A673 (cell line): Measurements from ENCODE around the gene CCDC77. TPM values are rescaled to one million over a fixed set of nuclear protein-coding genes. Genes with fewer than 3 reads are reported as not detected.

ENCODE experiments used
- BruUV-seq: library from RNA; stranded (reverse); fragments of 400-500 nt; replicated peaks from 2 replicates; lab custom pipeline; 2021; lab: Mats Ljungman, UMichigan
- CTCF ChIA-PET: fragments of 300-600 bp; sonication (Branson Sonifier 250); formaldehyde crosslinking; loops from one replicate; lab custom pipeline; 2022; ENCODE audit warnings: antibody characterized with exemption; lab: Charles Lee
- POLR2A ChIA-PET: fragments of 300-600 bp; sonication (Branson Sonifier 250); formaldehyde crosslinking; loops from one replicate; lab custom pipeline; 2022; ENCODE audit warnings: antibody characterized with exemption; ENCODE audit not compliant: low non-redundant PET; lab: Charles Lee
- DNase-seq: peaks from one replicate; pipeline ENCODE4 v3.0.0-alpha.2; 2015; ENCODE audit warnings: low spot score
- H3K27ac ChIP-seq: fragments of 200-600 bp; sonication (generic); 2 replicates; pipeline ENCODE4 v1.5.1; 2016; ENCODE audit warnings: mixed run types, low read depth, mild to moderate bottlenecking, mixed read lengths, antibody characterized with exemption, low read length; ENCODE audit not compliant: poor library complexity, severe bottlenecking
- H3K27me3 ChIP-seq: fragments of 200-600 bp; sonication (generic); replicated peaks from 2 replicates; pipeline ENCODE4 v1.6.1; 2017; ENCODE audit warnings: mixed run types, low read depth, mild to moderate bottlenecking, mixed read lengths, antibody characterized with exemption, low read length; ENCODE audit not compliant: insufficient read depth, poor library complexity
- H3K36me3 ChIP-seq: fragments of 200-600 bp; sonication (generic); 2 replicates; pipeline ENCODE4 v1.6.1; 2016; ENCODE audit warnings: mixed run types, mild to moderate bottlenecking, mixed read lengths, antibody characterized with exemption, low read length; ENCODE audit not compliant: insufficient read depth, poor library complexity, severe bottlenecking
- H3K4me1 ChIP-seq: fragments of 200-600 bp; sonication (generic); 2 replicates; pipeline ENCODE4 v1.6.1; 2017; ENCODE audit warnings: mixed run types, mild to moderate bottlenecking, mixed read lengths, antibody characterized with exemption, low read length; ENCODE audit not compliant: insufficient read depth, poor library complexity, severe bottlenecking
- H3K4me3 ChIP-seq: fragments of 200-600 bp; sonication (generic); 2 replicates; pipeline ENCODE4 v1.5.1; 2016; ENCODE audit warnings: low read depth, mixed run types, mild to moderate bottlenecking, mixed read lengths, low read length; ENCODE audit not compliant: poor library complexity, severe bottlenecking
- H3K9me3 ChIP-seq: fragments of 200-600 bp; sonication (generic); 2 replicates; pipeline ENCODE4 v1.6.1; 2016; ENCODE audit warnings: mixed run types, low read depth, mild to moderate bottlenecking, mixed read lengths, antibody characterized with exemption, low read length; ENCODE audit not compliant: poor library complexity, severe bottlenecking
- CTCF ChIP-seq: fragments of 300-800, 200-600 bp; sonication (generic); conservative IDR thresholded peaks from 2 replicates; pipeline ENCODE4 v1.5.1; 2017; ENCODE audit warnings: low read depth, mild to moderate bottlenecking, antibody characterized with exemption, low read length, moderate library complexity, mixed read lengths
- EZH2 ChIP-seq: fragments of 200-600 bp; sonication (generic); IDR thresholded peaks from 2 replicates; pipeline ENCODE4 v1.6.1; 2017; ENCODE audit warnings: borderline replicate concordance, low read depth, mild to moderate bottlenecking, mixed read lengths, antibody characterized with exemption, low read length; ENCODE audit not compliant: poor library complexity, severe bottlenecking
- intact Hi-C: fragments of 100-400 bp; cut with micrococcal nuclease; formaldehyde crosslinking; loops from one replicate; pipeline ENCODE4 v1.10.0; 2022; ENCODE audit not compliant: unreplicated experiment
- total RNA-seq: library from RNA; stranded (reverse); gene quantifications from 2 replicates; pipeline ENCODE4 v1.2.3, GENCODE V29; 2021

The CCDC77 gene
- total RNA-seq, 1 experiment from 2014 or later: 44.4 TPM

GRCh38 chr12:473198-473597 lies 71.8 kb downstream of the CCDC77 start:
- H3K27ac ChIP-seq: no peak overlapping the region
- no peaks in the 10 kb centered on the region for H3K36me3 ChIP-seq
- CTCF ChIA-PET: no interaction called here
- H3K4me1 ChIP-seq: peaks cover 8% of the 10 kb centered on the region
- POLR2A ChIA-PET: no interaction called here
- H3K4me3 ChIP-seq: no peak overlapping the region
- H3K9me3 ChIP-seq: no peaks in the 10 kb centered on the region
- no peak for DNase-seq
- intact Hi-C loops: no loop called here
- no TSS peak for BruUV-seq
- TF ChIP-seq EZH2 (no peak), CTCF (no peak)
- H3K27me3 ChIP-seq: no peaks in the 10 kb centered on the region

DNA sequence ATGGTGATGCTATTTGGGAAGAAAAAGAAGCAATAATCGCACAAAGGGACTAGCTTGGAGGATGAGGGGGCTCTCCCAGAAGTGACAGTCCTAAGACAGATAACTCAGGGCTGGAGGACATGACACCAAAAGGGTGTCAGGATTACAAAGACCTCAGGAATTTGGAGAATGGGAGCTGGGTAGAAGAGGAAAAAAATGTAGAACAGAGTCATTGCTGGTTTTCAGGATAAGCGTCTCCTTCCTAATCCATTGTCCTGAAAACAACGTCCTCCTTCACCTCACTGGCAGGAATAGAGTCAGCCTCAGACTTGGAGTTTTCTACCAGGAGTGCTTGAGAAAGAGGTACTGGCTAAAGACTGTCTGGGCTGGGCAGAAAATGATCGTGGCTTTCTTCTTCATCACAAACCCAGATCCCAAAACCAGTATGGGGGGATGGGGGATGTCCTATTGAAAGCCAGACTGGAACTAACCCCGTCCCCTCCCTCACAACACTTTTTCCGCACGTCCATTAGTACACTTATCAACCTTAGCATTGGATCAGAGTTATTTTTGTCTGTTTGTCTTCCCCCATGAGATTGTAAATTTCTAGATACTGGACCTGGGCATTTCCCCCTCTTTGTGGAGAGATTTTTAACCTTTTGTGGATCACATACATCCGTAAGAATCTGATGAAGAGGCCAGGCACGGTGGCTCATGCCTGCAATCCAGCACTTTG lies 72.6 kb downstream of the CCDC77 start:
- H3K36me3 ChIP-seq: no peaks in the 10 kb centered on the region
- no peak overlapping the region for H3K27ac ChIP-seq
- ChIA-PET POLR2A (no interaction called here), CTCF (no interaction called here)
- intact Hi-C loops: no loop called here
- TF ChIP-seq CTCF (no peak), EZH2 (no peak)
- BruUV-seq: no TSS peak
- peaks cover 8% of the 10 kb centered on the region for H3K4me1 ChIP-seq
- no peak overlapping the region for H3K4me3 ChIP-seq
- no peaks in the 10 kb centered on the region for H3K27me3 ChIP-seq
- no peak for DNase-seq
- H3K9me3 ChIP-seq: no peaks in the 10 kb centered on the region

- intact Hi-C loops: no loop called here
- Histone ChIP-seq H3K27me3 (no peaks in the 10 kb centered on the region), H3K4me1 (peaks cover 5% of the 10 kb centered on the region), H3K36me3 (no peaks in the 10 kb centered on the region), H3K9me3 (no peaks in the 10 kb centered on the region), H3K4me3 (no peak overlapping the region), H3K27ac (no peak overlapping the region)
- ChIA-PET POLR2A (no interaction called here), CTCF (no interaction called here)
- no peak for DNase-seq
- TF ChIP-seq CTCF (no peak), EZH2 (no peak)
- BruUV-seq: no TSS peak
Observed at GRCh38 chr12:475286-475685, 73.8 kb downstream of the CCDC77 start.
